HG03280 (cell line): ENCODE measurements around the gene RSAD1.
A peak's percentile ranks its signal among the peaks of the same experiment; 100 is the strongest.

ENCODE experiments used
- ATAC-seq: cut with Tn5 transposase; IDR thresholded peaks from one replicate; pipeline ENCODE4 v1.9.1; 2021; ENCODE audit warnings: mild to moderate bottlenecking, moderate library complexity; ENCODE audit not compliant: unreplicated experiment

RSAD1 gene

DNA sequence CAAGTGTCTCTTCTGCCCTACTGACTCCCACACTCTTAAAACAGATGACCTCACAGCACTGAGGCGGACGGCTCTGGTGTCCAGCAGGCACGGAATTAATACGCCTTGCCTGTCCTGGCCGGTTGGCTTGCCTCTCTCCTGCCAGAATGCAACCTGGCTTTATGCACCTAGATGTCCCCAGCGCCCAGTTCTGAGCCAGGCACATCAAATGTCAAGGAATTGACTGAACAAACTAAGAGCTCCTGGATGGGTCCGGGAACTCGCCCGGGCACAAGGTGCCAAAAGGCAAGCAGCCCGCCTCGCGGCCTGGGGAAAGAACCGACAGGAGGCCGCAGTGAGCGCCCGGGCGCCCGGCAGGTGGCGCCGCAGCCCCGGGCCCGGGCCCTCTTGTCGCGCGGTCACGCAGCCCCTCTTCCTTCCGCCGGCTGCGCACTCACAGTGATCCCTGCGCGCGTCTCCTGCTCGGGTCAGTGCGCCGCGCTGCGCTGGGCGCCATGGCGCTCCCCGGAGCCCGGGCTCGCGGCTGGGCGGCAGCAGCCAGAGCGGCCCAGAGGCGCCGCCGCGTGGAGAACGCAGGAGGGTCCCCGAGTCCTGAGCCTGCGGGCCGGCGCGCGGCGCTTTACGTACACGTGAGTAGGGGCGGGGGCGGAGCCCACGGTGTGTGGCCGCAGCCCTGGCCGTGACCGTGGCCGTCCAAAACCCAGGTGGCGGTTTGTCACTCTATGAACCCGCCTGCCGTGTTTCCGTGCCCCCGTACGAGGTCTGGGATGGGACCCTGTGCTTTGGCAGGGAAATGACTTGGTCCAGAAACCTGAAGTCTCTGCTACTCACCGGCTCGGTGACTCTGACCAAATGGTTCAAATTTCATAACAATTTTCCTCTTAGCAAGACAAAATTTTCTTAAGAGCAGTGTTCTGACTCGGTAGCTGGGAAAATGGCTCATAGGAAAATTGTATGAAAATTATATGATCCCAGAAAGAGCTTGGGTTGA is at the start of gene RSAD1:
TSS of gene RSAD1 (plus strand) at position 470 of the 991 bp plus-strand sequence. CDS start at position 495, 25 bp downstream.
- ATAC-seq = peak; percentile 85

DNA sequence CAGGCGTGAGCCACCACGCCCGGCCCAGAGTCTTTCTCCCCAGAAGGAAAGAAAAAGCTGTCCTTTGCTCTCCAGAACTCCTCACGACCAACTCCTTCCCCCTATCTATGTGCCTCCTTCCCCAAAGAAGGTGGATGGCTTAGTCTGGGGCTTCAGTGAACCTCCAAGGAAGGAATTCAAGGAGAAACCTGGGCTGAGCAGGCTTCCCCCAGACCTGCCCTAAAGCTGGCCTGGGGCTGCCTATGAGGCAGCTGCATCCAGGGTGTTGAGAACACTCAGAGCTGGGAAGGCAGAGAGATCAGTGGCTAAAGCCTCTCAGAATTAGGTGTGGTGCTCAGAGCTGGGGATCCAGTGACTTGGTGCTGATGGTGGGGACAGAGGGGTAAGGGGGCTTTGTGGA is 48.9 kb upstream of the RSAD1 start:
- ATAC-seq = no peak

DNA sequence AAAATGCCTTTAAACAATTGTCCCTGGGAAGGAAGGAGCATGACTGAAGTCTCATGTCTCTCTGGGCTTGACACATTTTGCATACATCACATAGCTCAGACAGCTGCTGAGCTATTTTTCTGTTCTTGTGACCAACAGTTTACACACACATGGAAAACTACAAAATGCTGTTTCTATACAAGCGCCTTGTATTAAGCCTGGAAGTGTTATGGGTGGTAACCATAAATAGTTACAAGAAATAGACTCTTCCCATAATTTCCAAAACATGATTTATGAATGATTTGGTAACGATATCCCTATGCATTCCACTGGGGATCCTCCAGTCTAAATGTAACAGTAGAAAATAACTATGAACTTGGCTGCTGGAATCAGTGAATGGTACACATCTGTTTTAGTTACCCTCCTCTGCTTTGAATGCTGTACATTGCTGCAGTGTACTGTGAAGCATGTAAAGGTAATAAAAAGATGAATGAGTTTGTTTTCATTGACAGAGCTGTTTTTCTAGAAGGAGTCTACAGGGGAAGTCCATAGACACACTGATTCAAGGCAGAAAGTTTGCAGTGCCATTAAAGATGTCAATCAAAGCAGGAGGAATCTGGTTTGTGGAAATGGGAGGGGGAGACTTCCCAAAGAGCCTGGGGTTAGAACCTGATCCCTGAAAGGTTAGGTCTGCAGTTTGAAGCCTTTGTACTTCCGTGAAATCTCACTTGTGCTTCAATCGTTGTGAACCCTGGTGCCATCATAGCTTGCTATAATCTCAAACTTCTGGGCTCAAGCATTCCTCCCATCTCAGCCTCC is 47.6 kb upstream of the RSAD1 start:
- no peak for ATAC-seq

DNA sequence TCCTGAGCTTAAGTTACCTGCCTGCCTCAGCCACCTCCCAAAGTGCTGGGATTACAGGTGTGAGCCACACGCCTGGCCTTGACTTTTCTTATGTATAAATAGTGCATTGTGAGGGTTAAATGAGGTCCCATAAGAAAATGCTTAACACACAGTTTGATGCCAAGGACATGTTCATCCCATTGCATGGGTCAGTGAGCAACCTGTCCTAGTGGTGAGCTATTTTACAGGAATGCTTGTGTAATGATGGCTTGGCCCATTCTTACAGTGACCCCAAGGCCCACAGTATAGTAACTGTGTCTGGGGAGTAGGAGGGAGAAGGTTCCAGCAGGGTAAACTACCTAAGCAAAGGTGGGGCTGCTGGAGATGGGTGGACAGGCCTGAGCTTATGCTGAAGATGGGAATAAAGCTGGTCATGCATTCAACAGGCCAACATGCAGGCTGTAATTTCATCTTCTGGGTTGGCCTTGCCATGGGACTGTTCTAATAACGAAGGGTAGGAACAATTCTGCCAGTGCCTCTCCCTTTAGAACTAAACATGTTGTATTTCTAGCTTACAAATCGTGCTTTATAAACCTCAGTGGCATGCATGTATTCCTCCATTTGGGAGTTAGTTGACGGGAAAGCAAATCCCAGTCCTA is 46.4 kb upstream of the RSAD1 start:
- no peak for ATAC-seq

DNA sequence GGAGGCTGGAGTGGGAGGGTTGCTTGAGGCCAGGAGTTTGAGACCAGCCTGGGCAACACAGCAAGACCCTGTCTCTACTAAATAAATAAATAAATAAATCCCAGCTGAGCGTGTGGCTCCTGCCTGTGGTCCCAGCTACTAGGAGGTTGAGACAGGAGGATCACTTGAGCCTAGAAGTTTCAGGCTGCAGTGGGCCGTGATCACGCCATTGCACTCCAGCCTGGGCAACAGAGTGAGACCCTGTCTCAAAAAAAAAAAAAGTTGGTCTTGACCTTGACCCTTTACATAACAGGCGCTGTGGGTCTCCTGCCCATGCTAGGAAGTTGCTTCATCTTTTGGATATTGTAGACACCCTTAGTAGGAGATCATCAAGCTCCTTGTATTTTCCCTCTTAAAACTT is 41.3 kb upstream of the RSAD1 start:
- no peak for ATAC-seq

DNA sequence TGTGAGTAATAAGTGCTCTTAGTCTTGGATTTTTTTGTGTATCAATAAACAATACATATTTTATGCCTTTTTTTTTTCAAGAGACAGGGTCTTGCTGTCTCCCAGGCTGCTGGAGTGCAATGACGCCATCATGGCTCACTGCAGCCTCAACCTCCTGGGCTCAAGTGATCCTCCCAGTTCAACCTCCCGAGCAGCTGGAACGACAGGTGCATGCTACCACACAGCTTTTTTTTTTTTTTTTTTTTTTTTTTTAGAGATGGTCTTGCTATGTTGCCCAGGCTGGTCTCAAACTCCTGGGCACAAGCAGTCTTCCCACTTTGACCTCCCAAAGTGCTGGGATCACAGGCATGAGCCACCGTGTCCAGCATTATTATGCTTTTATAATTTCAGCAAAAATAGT is 39.7 kb upstream of the RSAD1 start:
- no peak for ATAC-seq

DNA sequence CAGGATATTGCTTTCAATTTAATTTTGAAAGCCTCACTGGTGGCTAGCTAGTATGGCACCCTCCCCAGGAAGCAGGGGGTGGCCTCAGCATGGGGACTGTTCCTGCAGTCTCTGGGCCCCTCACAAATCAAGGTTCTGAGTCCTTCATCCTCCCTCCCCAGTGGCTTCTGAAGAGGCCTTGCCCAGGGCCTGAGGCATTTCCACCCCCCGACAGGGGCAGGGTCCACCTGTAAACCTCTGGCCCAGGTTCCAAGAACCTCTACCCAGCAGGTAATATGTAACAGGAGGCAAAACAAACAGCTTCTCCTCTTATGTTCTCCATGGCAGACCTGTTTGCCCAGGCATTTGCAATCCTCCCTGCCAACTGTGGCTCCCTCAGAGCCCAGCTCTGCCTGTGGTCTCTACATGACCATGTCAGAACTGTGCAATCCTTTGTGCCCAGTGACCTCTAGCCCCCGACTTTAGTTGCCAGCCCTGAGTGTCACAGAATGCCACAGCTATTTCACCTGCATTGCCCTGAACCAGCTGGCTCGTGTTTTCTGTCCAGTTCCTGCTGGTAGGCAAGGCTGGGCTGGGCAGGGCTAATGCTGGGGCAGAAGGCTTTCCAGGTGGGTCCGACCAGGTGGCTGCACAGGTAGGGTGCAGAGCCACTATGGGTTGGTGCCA is 38.4 kb upstream of the RSAD1 start:
- no peak for ATAC-seq

DNA sequence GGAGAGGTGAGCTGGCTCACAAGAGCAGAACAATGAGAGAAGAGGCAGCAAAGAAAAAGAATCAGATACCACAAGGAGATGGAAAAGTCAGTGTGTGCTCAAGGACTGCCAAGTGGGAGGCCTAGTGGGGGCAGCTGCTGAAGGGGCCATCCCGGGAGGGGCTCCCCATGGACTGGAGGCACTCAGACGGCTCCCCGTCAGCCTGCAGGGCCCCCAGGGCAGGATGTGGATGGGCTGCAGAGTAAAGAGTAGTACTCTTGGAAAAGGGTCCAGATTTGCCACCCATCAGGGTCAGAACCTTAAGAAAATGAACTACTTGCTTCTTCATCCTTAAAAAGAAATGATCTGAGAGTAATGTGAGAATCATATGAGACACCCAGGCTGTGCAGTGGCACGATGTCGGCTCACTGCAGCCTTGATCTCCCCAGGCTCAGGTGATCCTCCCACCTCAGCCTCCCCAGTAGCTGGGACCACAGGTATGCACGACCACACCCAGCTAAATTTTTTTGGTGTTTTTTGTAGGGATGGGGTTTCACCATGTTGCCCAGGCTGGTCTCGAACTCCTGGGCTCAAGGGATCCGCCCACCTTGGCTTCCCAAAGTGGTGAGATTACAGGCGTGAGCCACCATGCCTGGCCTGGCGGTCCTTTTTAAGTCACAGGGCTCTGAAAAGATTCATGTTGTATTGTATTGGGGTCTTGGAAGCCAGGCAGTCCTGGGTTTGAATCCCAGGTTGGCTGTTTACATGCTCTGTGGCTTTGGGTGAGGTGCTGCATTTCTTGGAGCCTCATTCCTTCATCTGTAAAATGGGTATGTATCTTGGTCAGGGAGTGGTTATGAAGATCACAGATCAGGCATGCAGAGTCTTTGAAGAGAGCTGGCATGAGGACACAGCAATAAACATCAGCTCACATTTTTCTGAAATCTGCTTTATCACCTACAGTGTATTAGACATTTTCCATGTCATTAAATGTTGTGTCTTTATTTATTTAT is 37.5 kb upstream of the RSAD1 start:
- ATAC-seq = no peak

DNA sequence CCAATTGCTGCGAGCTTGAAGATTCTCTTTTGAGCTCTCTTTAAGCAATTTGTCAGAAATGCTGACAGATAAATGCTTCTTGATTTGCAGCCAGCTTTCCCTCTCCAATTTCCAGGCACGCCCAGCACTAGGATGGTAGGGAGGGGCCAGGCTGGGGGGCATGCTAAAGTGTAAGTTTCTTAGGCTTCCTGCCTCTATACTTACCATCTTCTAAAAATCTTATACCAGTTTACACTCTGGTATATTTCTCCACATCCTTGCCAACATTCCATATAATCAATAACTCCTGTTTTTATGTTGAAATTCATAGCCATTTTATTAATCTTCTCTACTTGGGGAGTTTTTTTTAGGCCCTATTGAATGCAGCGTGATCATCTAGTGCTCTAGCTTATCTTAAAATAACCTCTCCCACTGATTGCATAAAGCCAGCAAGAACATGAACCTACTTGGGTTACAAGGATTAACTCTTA is 35.1 kb upstream of the RSAD1 start:
- ATAC-seq = no peak

DNA sequence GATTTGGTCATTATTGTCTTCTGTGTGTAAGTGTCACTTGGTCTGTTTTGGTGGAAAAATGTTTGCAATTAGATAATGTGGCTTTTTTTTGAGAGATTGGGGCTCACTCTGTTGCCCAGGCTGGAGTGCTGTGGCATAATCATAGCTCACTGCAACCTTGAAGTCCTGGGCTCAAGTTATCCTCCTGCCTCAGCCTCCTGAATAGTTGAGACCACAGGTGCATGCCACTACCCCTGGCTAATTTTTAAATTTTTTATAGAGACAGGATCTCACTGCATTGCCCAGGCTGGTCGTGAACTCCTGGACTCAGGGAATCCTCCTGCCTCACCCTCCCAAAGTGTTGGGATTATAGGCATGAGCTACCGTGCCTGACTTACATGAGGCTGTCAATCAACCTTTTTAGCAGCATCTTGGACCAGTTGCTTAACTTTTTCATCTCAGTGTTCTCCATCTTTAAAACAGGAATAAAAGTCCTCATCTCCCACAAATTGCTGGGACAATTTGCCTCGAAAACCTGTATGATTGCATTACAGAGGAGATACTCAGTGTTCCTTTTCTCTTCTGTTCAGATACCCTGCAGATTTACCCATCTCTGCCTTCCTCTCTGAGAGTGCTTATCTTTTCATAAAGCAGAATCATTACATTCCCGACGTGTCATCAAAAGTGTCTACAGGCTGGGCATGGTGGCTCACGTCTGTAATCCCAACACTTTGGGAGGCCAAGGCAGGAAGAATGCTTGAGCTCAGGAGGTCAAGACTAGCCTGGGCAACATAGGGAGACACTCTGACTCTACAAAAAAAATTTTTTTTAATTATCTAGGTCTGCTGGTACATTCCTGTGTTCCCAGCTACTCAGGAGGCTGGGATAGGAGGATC is 33.6 kb upstream of the RSAD1 start:
- no peak for ATAC-seq

DNA sequence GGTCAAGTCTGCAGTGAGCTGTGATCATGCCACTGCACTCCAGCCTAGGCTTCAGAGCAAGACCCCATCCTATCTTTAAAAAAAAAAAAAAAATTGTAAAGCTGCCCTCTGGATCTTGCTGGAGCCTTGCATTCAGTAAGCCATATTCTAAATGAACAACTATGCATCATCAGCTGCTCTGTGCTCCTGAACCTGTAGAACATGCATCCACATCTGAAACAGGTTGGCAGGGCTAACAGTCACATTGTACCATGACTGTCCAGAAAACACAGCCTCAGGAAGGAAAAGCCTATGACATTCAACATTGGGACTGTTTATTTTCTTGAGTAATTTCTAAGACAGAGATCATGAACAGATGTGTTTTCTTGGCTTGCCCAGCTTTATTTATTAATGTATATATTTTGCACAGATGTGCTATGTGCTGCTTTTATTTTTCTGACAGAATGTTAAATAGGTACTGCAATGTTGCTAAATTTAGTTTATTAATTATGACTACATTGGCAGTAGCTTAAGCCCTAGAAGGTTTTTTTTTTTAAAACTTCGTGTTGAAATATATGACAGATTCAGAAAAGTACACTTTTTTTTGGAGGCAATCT is 32.8 kb upstream of the RSAD1 start:
- ATAC-seq = no peak

DNA sequence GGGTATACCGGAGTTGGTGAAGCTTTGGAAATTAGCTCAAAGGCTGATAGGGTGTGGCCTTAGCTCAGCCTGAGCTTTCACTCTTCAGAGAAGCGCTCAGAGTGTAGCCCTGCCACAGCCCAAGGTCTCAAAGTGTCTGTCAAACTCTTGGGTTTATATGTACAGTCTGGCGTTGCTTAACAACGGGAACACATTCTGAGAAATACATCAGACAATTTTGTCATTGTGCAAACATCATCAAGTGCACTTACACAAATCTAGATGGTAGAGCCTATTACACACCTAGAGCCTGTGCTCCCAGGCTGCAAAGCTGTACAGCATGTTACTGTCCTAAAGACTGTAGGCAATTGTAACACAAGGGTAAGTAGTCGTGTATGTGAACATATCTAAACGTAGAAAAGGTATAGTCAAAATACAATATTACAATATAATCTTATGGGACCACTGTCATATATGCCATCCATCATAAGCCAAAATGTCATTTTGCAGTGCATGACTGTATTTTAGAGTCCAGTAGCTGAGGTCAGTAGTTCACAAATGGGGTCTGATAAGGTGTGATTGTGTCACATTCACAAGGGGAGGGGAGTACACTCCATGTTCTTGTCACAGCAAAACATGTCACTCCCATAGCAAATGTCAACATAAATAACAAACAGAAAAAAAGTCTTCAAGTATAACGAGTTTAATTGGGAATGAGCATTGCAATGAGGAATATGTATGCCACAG is 30.6 kb upstream of the RSAD1 start:
- ATAC-seq = no peak

DNA sequence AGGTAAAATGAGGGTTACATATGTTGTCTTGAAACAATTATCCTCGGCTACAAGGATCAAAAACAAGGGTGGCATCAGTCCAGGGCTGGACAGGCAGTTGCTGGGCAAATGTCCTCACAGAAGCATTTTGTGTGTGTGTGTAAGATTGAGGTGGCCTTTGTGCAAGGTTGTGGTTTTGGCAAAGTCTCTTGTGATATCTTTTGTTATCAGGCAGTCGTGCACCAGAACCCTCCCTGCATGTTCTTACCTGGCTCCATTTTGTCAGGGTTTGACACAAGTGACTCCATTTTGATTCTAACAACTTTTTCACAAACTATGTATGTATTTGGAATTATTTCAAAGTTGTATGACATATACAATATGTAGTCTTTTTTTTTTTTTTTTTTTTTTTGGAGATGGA is 30.0 kb upstream of the RSAD1 start:
- ATAC-seq = no peak

DNA sequence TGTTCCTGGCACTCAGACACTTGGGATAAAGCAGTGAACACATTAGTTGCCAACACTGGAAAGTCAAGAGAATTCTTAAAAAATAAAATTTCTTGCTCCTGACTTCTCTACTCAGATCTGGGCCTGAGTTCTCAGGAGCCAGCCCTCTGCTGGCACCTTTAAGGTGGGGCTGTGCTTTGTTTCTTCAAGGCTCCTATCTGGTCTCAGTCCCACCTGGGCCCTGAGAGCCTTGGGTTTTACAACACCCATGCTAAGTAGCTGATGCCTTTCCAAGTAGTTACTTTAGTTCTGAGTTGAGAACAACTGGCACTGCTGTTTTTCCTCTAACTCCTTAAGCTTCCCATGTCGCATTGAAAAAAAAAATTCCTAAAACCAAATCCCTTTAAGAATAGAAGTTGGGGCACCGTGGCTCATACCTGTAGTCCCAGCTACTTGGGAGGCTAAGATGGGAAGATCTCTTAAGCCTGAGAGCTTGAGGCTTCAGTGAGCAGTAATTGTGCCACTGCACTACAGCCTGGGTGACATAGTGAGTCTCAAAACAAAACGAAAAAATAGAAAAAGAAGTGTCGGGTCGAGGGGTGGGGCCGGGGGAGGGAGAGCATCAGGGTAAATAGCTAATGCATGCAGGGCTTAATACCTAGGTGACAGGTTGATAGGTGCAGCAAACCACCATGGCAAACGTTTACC is 26.6 kb upstream of the RSAD1 start:
- ATAC-seq = no peak

DNA sequence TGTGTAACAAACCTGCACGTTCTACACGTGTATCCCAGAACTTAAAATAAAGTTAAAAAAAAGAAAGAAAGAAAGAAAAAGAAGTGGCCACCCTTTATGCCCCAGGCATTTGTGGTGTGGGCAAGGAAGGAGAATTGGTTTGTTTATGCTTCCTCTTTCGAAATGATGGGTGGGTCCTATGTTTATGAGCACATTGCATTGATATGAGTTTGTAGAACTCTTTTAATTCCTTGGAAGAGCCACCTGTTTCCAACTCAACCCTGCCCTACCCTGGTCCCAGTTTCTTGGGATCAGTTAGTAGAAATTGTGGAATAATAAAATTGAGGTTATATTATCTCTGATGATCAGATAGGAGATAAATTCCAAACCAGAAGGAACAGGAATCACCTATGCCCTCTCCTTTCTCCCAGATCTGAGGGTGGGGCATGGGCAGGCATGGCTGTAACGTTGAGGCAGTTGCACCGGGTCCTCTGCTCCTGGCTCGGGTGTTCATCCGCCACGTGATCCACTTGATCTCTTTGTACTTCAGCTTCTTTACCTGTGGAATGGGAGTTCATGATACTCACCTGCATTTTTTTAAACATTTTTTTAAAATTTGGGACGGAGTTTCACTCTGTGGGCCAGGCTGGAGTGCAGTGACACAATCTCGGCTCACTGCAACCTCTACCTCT is 25.9 kb upstream of the RSAD1 start:
- ATAC-seq = no peak

DNA sequence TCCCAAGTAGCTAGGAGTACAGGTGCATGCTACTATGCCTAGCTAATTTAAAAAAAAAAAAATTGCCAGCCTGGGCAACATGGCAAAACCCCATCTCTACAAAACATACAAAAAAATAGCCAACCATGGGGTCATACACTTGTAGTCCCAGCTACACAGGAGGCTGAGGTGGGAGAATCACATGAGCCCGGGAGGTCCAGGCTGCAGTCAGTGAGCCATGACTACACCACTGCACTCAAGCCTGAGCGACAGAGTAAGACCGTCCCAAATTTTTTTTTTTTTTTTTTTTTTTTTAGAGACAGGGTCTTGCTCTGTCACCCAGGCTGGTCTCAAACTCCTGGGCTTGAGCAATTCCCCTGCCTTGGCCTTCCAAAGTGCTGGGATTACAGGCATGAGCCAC is 24.8 kb upstream of the RSAD1 start:
- ATAC-seq = no peak
